Osteoblast (primary cell): ENCODE results near the gene UGT2A1. TPM values are rescaled to one million over a fixed set of nuclear protein-coding genes. Genes with fewer than 3 reads are reported as not detected.

ENCODE experiments used
- DNase-seq: peaks from one replicate; pipeline ENCODE4 v3.0.0; 2011; ENCODE audit warnings: low spot score, mixed read lengths; ENCODE audit not compliant: insufficient read length; ENCODE audit errors: missing footprints
- H2AFZ ChIP-seq: 2 replicates; pipeline ENCODE4 v1.6.0; 2011; ENCODE audit warnings: mild to moderate bottlenecking, low read length
- H3K27ac ChIP-seq: 2 replicates; pipeline ENCODE4 v1.5.1; 2011; ENCODE audit warnings: mild to moderate bottlenecking, low read depth, low read length, moderate library complexity
- H3K27me3 ChIP-seq: 2 replicates; pipeline ENCODE4 v1.6.0; 2012; ENCODE audit warnings: mild to moderate bottlenecking, control low read depth, inconsistent platforms, low read length, moderate library complexity; ENCODE audit not compliant: insufficient read depth
- H3K36me3 ChIP-seq: 2 replicates; pipeline ENCODE4 v1.5.1; 2011; ENCODE audit warnings: mild to moderate bottlenecking, low read length, control low read depth, moderate library complexity; ENCODE audit not compliant: insufficient read depth
- H3K4me1 ChIP-seq: 2 replicates; pipeline ENCODE4 v1.5.1; 2011; ENCODE audit warnings: mild to moderate bottlenecking, low read length, control low read depth, moderate library complexity; ENCODE audit not compliant: insufficient read depth
- H3K4me2 ChIP-seq: 2 replicates; pipeline ENCODE4 v1.6.0; 2011; ENCODE audit warnings: mild to moderate bottlenecking, low read length; ENCODE audit not compliant: insufficient read depth
- H3K4me3 ChIP-seq: fragments of 200-600 bp; sonication (generic); 3 replicates; pipeline ENCODE4 v1.5.1; 2012; ENCODE audit warnings: mild to moderate bottlenecking, low read length, inconsistent platforms; ENCODE audit not compliant: insufficient read depth
- H3K79me2 ChIP-seq: 2 replicates; pipeline ENCODE4 v1.6.0; 2012; ENCODE audit warnings: mild to moderate bottlenecking, low read length, control low read depth, inconsistent platforms; ENCODE audit not compliant: insufficient read depth
- H3K9me3 ChIP-seq: 2 replicates; pipeline ENCODE4 v1.5.1; 2011; ENCODE audit warnings: low read depth, low read length, control low read depth
- H4K20me1 ChIP-seq: 2 replicates; pipeline ENCODE4 v1.6.0; 2012; ENCODE audit warnings: mild to moderate bottlenecking, low read length, control low read depth; ENCODE audit not compliant: insufficient read depth
- total RNA-seq: library from RNA; depleted of rRNA; stranded (reverse); fragments of >200 nt; gene quantifications from 2 replicates; pipeline ENCODE4 v1.2.3, GENCODE V29; 2012
- TF ChIP-seq, protein P1 (sequence below): IDR thresholded peaks from 2 replicates; pipeline ENCODE4 v1.5.1; 2011; ENCODE audit warnings: mild to moderate bottlenecking, low read depth, low read length, moderate library complexity; ENCODE audit errors: extremely low read depth

UGT2A1 gene
- total RNA-seq, 1 donor = not detected

- no peak for DNase-seq
- no peaks in the 10 kb centered on the region for H3K27me3 ChIP-seq
- H4K20me1 ChIP-seq = no peaks in the 10 kb centered on the region
- H3K4me2 ChIP-seq = no peak overlapping the region
- H3K27ac ChIP-seq = no peak overlapping the region
- H3K4me1 ChIP-seq = no peaks in the 10 kb centered on the region
- no peaks in the 10 kb centered on the region for H3K36me3 ChIP-seq
- H2AFZ ChIP-seq = no peak overlapping the region
- H3K79me2 ChIP-seq = no peaks in the 10 kb centered on the region
- no peaks in the 10 kb centered on the region for H3K9me3 ChIP-seq
- TF ChIP-seq, protein P1, sequence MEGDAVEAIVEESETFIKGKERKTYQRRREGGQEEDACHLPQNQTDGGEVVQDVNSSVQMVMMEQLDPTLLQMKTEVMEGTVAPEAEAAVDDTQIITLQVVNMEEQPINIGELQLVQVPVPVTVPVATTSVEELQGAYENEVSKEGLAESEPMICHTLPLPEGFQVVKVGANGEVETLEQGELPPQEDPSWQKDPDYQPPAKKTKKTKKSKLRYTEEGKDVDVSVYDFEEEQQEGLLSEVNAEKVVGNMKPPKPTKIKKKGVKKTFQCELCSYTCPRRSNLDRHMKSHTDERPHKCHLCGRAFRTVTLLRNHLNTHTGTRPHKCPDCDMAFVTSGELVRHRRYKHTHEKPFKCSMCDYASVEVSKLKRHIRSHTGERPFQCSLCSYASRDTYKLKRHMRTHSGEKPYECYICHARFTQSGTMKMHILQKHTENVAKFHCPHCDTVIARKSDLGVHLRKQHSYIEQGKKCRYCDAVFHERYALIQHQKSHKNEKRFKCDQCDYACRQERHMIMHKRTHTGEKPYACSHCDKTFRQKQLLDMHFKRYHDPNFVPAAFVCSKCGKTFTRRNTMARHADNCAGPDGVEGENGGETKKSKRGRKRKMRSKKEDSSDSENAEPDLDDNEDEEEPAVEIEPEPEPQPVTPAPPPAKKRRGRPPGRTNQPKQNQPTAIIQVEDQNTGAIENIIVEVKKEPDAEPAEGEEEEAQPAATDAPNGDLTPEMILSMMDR = no peak
- no peak overlapping the region for H3K4me3 ChIP-seq
Observed at GRCh38 chr4:69617083-69617694, 35.9 kb downstream of the UGT2A1 start.

- no peak overlapping the region for H3K27ac ChIP-seq
- no peak for DNase-seq
- H3K36me3 ChIP-seq = no peaks in the 10 kb centered on the region
- no peaks in the 10 kb centered on the region for H3K9me3 ChIP-seq
- TF ChIP-seq, protein P1 = no peak
- no peaks in the 10 kb centered on the region for H4K20me1 ChIP-seq
- H2AFZ ChIP-seq = no peak overlapping the region
- H3K79me2 ChIP-seq = no peaks in the 10 kb centered on the region
- no peaks in the 10 kb centered on the region for H3K27me3 ChIP-seq
- H3K4me2 ChIP-seq = no peak overlapping the region
- no peak overlapping the region for H3K4me3 ChIP-seq
- no peaks in the 10 kb centered on the region for H3K4me1 ChIP-seq
Observed at GRCh38 chr4:69610484-69610883, 42.6 kb downstream of the UGT2A1 start.

DNA sequence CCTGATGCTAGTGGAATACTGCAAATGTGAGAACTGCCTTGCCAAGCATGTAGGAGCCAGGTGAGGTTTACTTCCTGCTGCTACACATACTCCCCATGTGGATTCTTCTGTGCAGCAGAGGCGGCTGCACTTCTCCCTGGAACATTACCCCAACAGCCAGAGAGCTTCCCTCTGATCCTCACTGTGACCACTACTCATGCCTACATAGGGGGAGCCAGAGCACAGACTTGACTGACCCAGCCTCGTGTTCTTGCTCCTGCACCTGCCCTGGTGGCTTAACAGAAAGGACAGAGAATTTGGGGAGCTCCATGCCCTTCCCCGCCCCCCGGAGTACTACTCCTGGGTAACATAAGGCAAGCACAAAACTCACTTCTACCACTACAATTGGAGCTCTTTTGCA lies 52.0 kb downstream of the UGT2A1 start:
- H2AFZ ChIP-seq = no peak overlapping the region
- no peaks in the 10 kb centered on the region for H4K20me1 ChIP-seq
- no peaks in the 10 kb centered on the region for H3K79me2 ChIP-seq
- H3K4me1 ChIP-seq = no peaks in the 10 kb centered on the region
- H3K27me3 ChIP-seq = no peaks in the 10 kb centered on the region
- H3K4me3 ChIP-seq = no peak overlapping the region
- DNase-seq = no peak
- H3K36me3 ChIP-seq = no peaks in the 10 kb centered on the region
- TF ChIP-seq, protein P1 = no peak
- H3K27ac ChIP-seq = no peak overlapping the region
- H3K4me2 ChIP-seq = no peak overlapping the region
- H3K9me3 ChIP-seq = no peaks in the 10 kb centered on the region

GRCh38 chr4:69600013-69600412 lies 53.0 kb downstream of the UGT2A1 start:
- no peaks in the 10 kb centered on the region for H4K20me1 ChIP-seq
- no peaks in the 10 kb centered on the region for H3K36me3 ChIP-seq
- H3K4me1 ChIP-seq = no peaks in the 10 kb centered on the region
- no peak for DNase-seq
- TF ChIP-seq, protein P1 = no peak
- no peaks in the 10 kb centered on the region for H3K9me3 ChIP-seq
- no peak overlapping the region for H3K4me2 ChIP-seq
- H3K79me2 ChIP-seq = no peaks in the 10 kb centered on the region
- no peak overlapping the region for H3K4me3 ChIP-seq
- no peak overlapping the region for H3K27ac ChIP-seq
- no peaks in the 10 kb centered on the region for H3K27me3 ChIP-seq
- no peak overlapping the region for H2AFZ ChIP-seq
